ENCODE data around the gene TMED7.

TMED7 gene

GRCh38 chr5:115580941-115581340, 44.9 kb downstream of the TMED7 start:
- no peak for DNase-seq (ENCODE audit: low read depth)

- no peak for DNase-seq (ENCODE audit: low read depth)
Measured at GRCh38 chr5:115579747-115580173, 46.1 kb downstream of the TMED7 start.

- no peak for DNase-seq (ENCODE audit: low read depth)
Measured at GRCh38 chr5:115579216-115579615, 46.6 kb downstream of the TMED7 start.

- no peak for DNase-seq (ENCODE audit: low read depth)
Measured at GRCh38 chr5:115578657-115579056, 47.2 kb downstream of the TMED7 start.

GRCh38 chr5:115577741-115578140, 48.1 kb downstream of the TMED7 start:
- DNase-seq (ENCODE audit: low read depth), result no peak

GRCh38 chr5:115577329-115577728, 48.5 kb downstream of the TMED7 start:
- no peak for DNase-seq (ENCODE audit: low read depth)

GRCh38 chr5:115575167-115576070, 50.4 kb downstream of the TMED7 start:
- no peak for DNase-seq (ENCODE audit: low read depth)

- no peak for DNase-seq (ENCODE audit: low read depth)
Measured at GRCh38 chr5:115573133-115573532, 52.7 kb downstream of the TMED7 start.

- no peak for DNase-seq (ENCODE audit: low read depth)
Measured at GRCh38 chr5:115571441-115571878, 54.4 kb downstream of the TMED7 start.

- DNase-seq (ENCODE audit: low read depth), result no peak
Measured at GRCh38 chr5:115568668-115569067, 57.2 kb downstream of the TMED7 start.

- DNase-seq (ENCODE audit: low read depth), result no peak
Measured at GRCh38 chr5:115565233-115565632, 60.6 kb downstream of the TMED7 start.
